ENCODE measurements around the gene ASIP.

ASIP gene

GRCh38 chr20:34262488-34263288, 21.5 kb downstream of the ASIP start:
- TF ChIP-seq FOXP2 (optimal IDR thresholded peaks at IDR 0.05; ENCODE audit: borderline replicate concordance, extremely low read depth, extremely low read length, insufficient read depth), result no peak
- no peak for TF ChIP-seq POLR2AphosphoS5 (IDR thresholded peaks at IDR 0.05; ENCODE audit: low read depth, low read length)
- TF ChIP-seq TAF1 (IDR thresholded peaks at IDR 0.05; ENCODE audit: borderline replicate concordance, insufficient read depth, low read length), result no peak
- TF ChIP-seq SIN3A (IDR thresholded peaks at IDR 0.05; ENCODE audit: borderline replicate concordance, insufficient read depth, low read length), result no peak
- TF ChIP-seq REST (IDR thresholded peaks at IDR 0.05; ENCODE audit: insufficient read depth in 1 of 2, low read depth in 2 of 2, low read length in 2 of 2), result no peak

GRCh38 chr20:34264141-34264540, 22.9 kb downstream of the ASIP start:
- no peak for TF ChIP-seq REST (IDR thresholded peaks at IDR 0.05; ENCODE audit: insufficient read depth in 1 of 2, low read depth in 2 of 2, low read length in 2 of 2)
- TF ChIP-seq FOXP2 (optimal IDR thresholded peaks at IDR 0.05; ENCODE audit: borderline replicate concordance, extremely low read depth, extremely low read length, insufficient read depth), result no peak
- TF ChIP-seq SIN3A (IDR thresholded peaks at IDR 0.05; ENCODE audit: borderline replicate concordance, insufficient read depth, low read length), result no peak
- TF ChIP-seq TAF1 (IDR thresholded peaks at IDR 0.05; ENCODE audit: borderline replicate concordance, insufficient read depth, low read length), result no peak
- TF ChIP-seq POLR2AphosphoS5 (IDR thresholded peaks at IDR 0.05; ENCODE audit: low read depth, low read length), result no peak

GRCh38 chr20:34268145-34268544, 26.9 kb downstream of the ASIP start:
- TF ChIP-seq POLR2AphosphoS5 (IDR thresholded peaks at IDR 0.05; ENCODE audit: low read depth, low read length), result no peak
- no peak for TF ChIP-seq REST (IDR thresholded peaks at IDR 0.05; ENCODE audit: insufficient read depth in 1 of 2, low read depth in 2 of 2, low read length in 2 of 2)
- TF ChIP-seq SIN3A (IDR thresholded peaks at IDR 0.05; ENCODE audit: borderline replicate concordance, insufficient read depth, low read length), result no peak
- TF ChIP-seq FOXP2 (optimal IDR thresholded peaks at IDR 0.05; ENCODE audit: borderline replicate concordance, extremely low read depth, extremely low read length, insufficient read depth), result no peak
- no peak for TF ChIP-seq TAF1 (IDR thresholded peaks at IDR 0.05; ENCODE audit: borderline replicate concordance, insufficient read depth, low read length)

- TF ChIP-seq FOXP2 (optimal IDR thresholded peaks at IDR 0.05; ENCODE audit: borderline replicate concordance, extremely low read depth, extremely low read length, insufficient read depth) (no peak), SIN3A (IDR thresholded peaks at IDR 0.05; ENCODE audit: borderline replicate concordance, insufficient read depth, low read length) (no peak), TAF1 (IDR thresholded peaks at IDR 0.05; ENCODE audit: borderline replicate concordance, insufficient read depth, low read length) (no peak), POLR2AphosphoS5 (IDR thresholded peaks at IDR 0.05; ENCODE audit: low read depth, low read length) (no peak), REST (IDR thresholded peaks at IDR 0.05; ENCODE audit: insufficient read depth in 1 of 2, low read depth in 2 of 2, low read length in 2 of 2) (no peak)
Measured at GRCh38 chr20:34268851-34269636, 27.8 kb downstream of the ASIP start.

Data from PFSK-1 (cell line).